NCI-H1694 treated with DMSO at 0.1 percent for 48 hours (cell line): ENCODE measurements around the gene PEX16.

Source experiments
- DNase-seq: peaks from one replicate; lab custom pipeline; 2025; lab: John Stamatoyannopoulos, UW

The PEX16 gene

DNA sequence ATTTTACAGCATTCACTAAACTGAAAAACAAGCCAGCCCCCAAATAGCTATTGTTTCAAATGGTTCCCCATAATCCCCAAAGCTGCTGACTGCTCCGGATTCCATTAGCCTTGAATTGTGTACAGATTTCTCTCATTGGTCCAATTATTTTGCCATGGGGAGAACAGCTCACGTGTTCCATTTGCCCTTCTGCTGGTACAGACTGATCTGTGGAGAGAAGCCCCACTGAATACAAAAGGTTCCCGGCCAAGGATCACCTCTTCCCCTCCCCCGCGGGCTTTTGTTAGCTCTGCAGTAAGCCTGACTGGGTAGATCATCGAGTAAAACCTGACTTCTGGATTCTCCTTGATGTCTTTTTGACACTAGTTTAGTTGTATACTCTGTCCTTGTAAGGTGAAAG, 41.3 kb downstream of the PEX16 start:
- no peak for DNase-seq

- peak; percentile 30 for DNase-seq
Measured at GRCh38 chr11:45872651-45873356, 44.9 kb downstream of the PEX16 start.

DNA sequence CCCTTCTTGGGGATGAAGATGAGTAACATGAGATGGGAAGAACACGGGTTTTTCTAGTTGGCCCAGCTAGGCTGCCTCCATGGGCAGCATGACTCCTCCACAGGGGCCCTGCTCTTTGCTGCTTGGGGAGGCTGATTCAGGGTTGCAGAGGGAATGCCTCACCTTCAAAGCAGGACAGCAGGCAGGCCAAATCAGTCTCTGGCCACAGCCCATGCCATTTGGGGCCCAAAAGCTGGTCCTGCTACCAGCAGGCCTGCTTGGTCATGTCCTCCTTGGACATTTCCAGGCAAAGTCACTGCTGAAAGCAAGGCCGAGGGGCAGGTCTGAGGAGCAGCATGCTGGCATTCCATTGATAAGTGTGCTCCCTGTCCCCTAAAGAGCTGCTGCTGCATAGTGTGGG, 46.0 kb downstream of the PEX16 start:
- no peak for DNase-seq

- DNase-seq, result no peak
Measured at GRCh38 chr11:45870706-45871105, 47.0 kb downstream of the PEX16 start.

DNA sequence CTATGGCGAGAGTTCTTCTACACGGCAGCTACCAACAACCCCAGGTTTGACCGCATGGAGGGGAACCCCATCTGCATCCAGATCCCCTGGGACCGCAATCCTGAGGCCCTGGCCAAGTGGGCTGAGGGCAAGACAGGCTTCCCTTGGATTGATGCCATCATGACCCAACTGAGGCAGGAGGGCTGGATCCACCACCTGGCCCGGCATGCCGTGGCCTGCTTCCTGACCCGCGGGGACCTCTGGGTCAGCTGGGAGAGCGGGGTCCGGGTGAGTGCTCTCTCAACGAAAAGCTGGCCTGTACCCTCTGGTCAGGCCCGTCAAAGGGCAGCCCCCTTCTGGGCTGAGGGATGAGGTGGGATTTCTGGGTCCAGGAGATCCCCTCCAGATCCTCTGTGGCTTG, 48.1 kb downstream of the PEX16 start:
- DNase-seq, result no peak

DNA sequence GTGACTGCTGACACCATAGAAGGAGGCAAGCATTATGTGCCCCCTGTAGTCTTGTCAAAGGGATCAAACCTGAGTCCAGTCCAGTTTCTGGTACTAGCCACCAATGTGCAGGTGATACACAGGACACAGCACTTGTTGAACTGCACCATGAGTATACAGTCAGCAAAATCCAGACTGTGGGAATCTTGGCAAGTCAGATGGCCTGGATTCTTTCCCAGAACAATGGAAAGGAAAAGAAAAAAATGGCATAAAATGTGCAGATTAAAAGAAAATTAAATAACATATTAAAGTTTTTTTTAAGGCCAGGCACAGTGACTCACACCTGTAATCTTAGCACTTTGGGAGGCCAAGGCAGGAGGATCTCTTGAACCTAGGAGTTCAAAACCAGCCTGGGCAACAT, 53.6 kb downstream of the PEX16 start:
- DNase-seq, result no peak

DNA sequence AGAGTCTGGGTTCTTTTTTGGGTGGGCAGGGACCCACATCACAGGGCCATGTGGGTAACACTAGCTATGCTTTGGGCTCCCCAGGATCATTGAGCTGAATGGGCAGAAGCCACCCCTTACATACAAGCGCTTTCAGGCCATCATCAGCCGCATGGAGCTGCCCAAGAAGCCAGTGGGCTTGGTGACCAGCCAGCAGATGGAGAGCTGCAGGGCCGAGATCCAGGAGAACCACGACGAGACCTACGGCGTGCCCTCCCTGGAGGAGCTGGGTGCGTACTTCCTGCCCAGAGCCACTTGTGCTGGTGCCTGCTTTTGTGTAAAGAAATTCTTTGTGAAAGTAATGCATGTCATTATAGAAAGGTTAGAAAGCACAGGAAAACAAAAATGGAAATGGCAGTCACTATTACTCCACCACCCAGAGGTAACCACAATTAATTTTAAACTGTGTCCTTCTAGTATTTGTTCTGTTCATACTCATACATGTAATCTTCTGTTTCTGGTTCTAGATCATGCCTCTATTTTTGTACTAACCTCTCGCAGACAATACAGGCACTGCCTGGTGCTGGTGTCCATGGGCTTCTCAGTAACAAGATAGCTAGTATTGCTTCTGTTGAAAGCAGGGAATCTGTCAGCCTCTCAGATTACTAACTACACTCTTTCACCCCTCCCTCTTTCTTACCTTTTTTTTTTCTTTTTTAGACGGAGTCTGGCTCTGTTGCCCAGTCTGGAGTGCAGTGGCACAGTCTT, 56.7 kb downstream of the PEX16 start:
- DNase-seq, result no peak

DNA sequence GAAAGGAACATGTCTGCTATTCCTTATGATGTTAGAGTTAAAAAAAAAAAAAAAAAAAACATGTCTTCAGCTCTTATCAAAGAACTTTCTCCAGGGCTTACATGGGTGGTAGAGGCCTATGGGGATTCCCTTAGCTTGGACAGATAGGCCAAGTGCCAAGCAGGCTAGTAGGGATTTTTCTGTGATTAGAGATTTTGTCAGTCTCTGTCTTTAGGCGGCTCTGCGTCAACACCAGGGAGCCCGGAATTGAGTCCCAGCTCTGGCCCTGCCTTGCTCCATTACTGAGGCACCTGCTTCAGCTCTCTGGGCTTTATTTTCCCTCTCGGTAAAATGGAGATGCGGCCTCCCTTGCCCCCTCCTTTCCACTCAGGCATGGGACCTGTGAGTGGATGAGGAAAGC, 57.3 kb downstream of the PEX16 start:
- DNase-seq, result no peak
